Fibroblast of skin of back (primary cell): ENCODE data around the gene LY6G5B.

Source experiments
- DNase-seq: peaks from one replicate; pipeline ENCODE4 v3.0.0-alpha.2; 2013

LY6G5B gene

GRCh38 chr6:31641370-31641769 is 28.4 kb upstream of the LY6G5B start:
- DNase-seq, result no peak

- no peak for DNase-seq
These were observed 26.8 kb upstream of the LY6G5B start for GRCh38 chr6:31642798-31643570.

- no peak for DNase-seq
These were observed 25.8 kb upstream of the LY6G5B start for GRCh38 chr6:31643818-31644454.

- DNase-seq, result no peak
These were observed 24.5 kb upstream of the LY6G5B start for GRCh38 chr6:31645325-31645724.

- peak; percentile 81 for DNase-seq
These were observed 18.1 kb upstream of the LY6G5B start for GRCh38 chr6:31651602-31652191.

GRCh38 chr6:31652925-31653724 is 16.7 kb upstream of the LY6G5B start:
- peak; percentile 94 for DNase-seq

GRCh38 chr6:31654574-31655348 is 15.0 kb upstream of the LY6G5B start:
- DNase-seq, result no peak

GRCh38 chr6:31655349-31656237 is 14.2 kb upstream of the LY6G5B start, which contains the start of gene APOM:
Gene APOM (plus strand): TSS chr6:31655894. CDS start chr6:31655967, 73 bp downstream.
- DNase-seq, result no peak

GRCh38 chr6:31657406-31658157 is 12.2 kb upstream of the LY6G5B start:
- no peak for DNase-seq

GRCh38 chr6:31658158-31658688 is 11.6 kb upstream of the LY6G5B start:
- DNase-seq, result no peak

- no peak for DNase-seq
These were observed 10.7 kb upstream of the LY6G5B start for GRCh38 chr6:31658983-31659648.

GRCh38 chr6:31659649-31660380 is 10.0 kb upstream of the LY6G5B start:
- peak; percentile 23 for DNase-seq

- peak; percentile 80 for DNase-seq
These were observed 9.2 kb upstream of the LY6G5B start, which contains the start of gene C6orf47 for GRCh38 chr6:31660381-31661261. Gene C6orf47 (minus strand): TSS chr6:31660778. CDS start chr6:31659947, 831 bp downstream.

GRCh38 chr6:31661262-31662123 is 8.3 kb upstream of the LY6G5B start:
- no peak for DNase-seq

- DNase-seq, result no peak
These were observed 7.6 kb upstream of the LY6G5B start for GRCh38 chr6:31662124-31662723.
